GM12801 (cell line): ENCODE data around the gene PDLIM7.

Experiments
- TF ChIP-seq, protein P1 (sequence below): IDR thresholded peaks from one replicate; pipeline ENCODE4 v1.5.1; 2011; ENCODE audit warnings: control low read depth; ENCODE audit not compliant: insufficient read length; ENCODE audit errors: extremely low read depth

Gene PDLIM7

DNA sequence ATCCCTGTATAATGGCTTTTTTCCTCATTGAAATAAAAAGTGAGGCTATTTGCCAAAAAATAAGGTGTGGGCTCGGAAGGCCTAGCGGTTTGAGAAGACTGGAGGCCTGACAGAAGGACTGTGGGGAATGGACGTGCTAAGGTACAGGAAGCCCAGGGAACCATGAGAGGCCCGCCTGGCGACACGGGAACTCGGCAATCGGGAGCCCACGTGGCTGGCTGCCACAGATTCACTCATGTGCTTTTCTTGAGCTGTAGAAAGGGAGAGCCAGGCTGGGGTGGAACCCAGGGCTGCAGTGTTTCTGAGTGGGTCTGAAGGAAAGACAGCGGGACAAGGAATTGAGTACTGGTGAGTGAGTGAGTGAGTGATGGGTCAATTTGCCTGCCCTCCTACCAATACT is 31.2 kb upstream of the PDLIM7 start:
- TF ChIP-seq, protein P1, sequence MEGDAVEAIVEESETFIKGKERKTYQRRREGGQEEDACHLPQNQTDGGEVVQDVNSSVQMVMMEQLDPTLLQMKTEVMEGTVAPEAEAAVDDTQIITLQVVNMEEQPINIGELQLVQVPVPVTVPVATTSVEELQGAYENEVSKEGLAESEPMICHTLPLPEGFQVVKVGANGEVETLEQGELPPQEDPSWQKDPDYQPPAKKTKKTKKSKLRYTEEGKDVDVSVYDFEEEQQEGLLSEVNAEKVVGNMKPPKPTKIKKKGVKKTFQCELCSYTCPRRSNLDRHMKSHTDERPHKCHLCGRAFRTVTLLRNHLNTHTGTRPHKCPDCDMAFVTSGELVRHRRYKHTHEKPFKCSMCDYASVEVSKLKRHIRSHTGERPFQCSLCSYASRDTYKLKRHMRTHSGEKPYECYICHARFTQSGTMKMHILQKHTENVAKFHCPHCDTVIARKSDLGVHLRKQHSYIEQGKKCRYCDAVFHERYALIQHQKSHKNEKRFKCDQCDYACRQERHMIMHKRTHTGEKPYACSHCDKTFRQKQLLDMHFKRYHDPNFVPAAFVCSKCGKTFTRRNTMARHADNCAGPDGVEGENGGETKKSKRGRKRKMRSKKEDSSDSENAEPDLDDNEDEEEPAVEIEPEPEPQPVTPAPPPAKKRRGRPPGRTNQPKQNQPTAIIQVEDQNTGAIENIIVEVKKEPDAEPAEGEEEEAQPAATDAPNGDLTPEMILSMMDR = no peak

DNA sequence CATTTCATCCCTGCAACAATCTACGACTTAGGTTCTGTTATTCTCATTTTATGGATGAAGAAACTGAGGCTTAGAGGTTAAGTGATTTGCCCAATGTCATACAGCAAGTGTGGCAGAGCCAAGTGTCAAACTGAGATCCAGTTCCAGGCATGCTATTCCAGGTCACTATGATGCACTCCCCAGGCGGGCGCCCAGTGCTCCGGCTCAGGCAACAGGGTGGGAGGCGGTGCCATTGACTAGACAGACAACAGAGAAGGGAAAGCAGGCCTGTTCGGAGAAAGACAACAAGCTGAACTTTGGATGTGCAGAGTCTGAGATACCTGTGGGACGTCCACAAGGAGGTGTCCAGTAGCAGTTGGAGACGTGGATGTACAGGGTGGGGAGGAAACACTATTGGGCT is 30.2 kb upstream of the PDLIM7 start:
- TF ChIP-seq, protein P1 = no peak

DNA sequence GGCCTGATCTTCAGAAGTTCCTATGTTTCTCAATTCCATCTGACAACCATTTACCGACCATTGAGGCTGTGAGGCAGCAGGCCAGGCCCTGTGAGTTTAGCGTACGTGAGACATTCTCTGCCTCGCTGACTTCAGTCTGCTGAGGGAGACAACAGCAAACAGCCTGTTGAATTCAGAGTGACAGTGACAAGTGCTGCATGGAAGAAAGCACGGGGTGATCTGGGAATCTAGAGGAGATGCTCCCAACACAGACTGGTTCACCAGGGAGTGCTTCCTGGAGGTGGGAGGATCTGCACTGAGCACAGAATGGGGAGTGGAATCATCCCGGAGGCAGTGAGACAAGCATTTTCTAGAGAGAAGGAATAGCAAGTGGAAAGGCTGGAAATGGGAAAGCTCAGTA is 29.4 kb upstream of the PDLIM7 start:
- TF ChIP-seq, protein P1 = no peak

DNA sequence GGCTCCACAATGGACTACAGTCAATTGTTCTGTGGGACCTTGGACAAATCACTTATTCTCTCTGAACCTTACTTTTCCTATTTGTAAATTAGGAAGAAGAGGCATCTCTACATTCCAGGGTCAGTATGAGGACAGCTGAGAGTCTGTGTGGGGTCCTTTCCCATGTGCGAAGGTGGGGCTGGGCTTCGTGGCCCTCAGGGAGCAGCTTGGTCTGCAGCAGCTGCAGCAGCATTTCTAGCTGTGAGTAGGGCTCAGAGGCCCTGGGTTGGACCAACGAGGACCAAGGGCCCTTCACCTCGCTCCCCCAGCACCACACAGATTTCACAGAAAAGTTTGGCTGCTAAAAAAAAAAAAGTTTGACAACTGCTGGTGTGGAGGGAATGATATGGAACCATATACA is 28.8 kb upstream of the PDLIM7 start:
- TF ChIP-seq, protein P1 = no peak

DNA sequence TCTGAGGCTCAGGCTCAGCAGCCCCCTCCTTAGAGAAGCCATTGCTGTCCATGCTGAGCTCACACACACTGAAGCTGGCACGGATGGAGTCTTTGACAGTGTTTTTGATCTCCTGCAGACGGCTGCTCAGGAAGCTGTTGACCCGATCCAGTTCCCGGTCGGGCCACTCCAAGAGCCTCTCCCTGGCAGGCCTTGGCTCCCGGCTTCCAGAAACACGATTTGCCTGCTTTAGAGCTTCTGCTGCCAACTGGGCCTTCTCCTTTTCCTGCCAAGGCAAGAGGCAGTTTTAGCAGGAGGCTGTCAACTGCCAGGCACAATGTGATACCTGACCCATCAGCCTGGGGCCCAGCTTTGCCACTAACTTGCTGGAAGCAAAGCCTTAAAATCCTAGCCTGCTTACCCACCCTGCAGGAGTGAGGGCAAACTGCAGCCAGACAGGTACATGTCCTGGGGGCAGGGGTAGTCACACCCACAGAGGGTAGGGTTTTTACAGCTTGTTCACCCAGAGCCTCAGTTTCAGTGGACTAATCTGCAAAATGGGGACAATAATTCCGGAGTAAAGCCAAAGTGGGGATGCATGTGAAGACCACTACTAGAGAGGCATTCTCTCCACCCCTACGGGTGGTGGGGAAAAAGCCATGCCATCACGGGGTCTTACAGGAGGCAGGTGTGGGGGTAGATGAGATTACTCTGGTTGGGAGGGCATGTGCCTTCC is 27.7 kb upstream of the PDLIM7 start:
- TF ChIP-seq, protein P1 = no peak

DNA sequence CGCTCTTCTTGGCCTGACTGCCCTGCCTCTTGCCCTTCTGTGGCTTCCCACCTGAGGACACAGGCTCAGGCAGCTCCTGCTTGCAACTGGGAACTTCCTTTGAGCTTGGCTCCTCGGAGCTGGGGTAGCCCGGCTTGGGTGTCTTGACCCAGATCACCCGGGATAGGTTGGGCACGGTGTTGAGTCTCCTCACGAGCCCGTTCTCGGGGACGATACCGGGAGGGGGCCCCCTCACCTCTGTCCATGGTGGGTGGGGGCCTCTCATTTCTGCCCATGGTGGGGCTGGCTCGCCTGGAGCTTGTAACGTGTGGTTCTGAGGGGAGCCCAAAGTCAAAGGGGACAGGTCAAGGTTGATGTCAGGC is 27.1 kb upstream of the PDLIM7 start:
- TF ChIP-seq, protein P1 = no peak

DNA sequence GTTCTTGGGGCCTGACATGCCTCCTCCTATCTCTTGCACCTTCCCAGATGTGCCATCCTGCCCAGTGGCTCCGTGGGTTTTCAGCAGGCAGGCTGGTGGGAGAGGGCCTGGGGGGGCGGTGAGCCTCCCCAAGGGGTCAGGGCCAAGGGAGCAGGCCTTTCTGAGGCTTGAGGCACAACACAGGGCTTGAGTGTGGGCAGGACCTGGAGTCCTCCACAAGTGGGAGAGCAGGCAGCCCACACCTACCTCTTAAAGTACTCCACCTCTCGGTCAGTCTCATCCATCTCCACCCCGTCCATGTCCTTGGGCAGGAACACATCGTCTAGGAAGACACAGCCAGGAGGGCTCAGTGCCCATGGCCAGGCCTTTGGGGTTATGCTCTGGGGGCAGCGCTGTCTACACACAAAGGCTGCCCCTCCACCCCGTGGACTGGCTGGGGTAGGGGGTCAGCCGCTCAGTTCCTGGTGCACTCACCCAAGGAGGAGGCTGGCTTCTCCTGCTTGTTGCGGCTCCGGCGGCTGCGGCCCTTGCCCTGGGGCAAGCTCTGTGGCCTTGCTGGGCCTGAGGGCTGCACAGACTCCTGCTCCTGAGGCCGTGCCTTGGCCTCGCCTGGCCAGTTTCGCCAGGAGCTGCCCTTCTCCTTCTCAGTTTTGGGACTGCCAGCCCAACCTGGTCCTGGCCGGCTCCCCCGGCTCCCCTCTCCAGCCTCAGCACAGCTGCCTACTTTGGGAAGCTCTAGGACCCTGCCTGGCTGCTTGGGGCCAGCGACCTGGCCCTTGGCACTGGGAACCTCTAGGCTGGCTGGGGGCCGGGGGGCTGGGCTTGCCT is 26.5 kb upstream of the PDLIM7 start:
- TF ChIP-seq, protein P1 = no peak
